ENCODE data around the gene LRRTM4.

GRCh38 chr2:76862901-76863300 is 659.3 kb downstream of the LRRTM4 start:
- TF ChIP-seq CTCF (IDR thresholded peaks at IDR 0.05) = no peak
- TF ChIP-seq POLR2A (IDR thresholded peaks at IDR 0.05) = no peak
